Measurements from ENCODE around the gene MICAL3. TPM values are rescaled to one million over a fixed set of nuclear protein-coding genes. Genes with fewer than 3 reads are reported as not detected.

Gene MICAL3
- total and polyA plus RNA-seq, 2 of the 8 experiments (the other 6 are each of a cell fraction or from before 2014, with no cell fraction given): 8.3 to 41.8 TPM

DNA sequence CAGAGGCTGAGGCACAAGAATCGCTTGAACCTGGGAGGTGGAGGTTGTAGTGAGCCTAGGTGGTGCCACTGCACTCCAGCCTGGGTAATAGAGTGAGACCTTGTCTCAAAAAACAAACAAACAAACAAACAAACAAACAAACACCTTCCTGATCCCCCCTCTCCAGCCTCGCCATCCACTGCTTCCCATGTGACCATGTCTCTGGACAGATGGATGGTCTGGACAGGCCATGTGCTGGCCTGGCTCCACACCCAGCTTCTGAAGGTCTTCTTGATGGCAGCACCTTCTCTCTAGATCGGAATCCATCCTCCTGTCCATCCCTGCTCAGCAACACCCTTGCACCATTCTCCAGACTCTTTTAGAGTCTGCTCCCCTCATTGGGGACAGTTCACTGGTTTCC, 42.8 kb upstream of the MICAL3 start:
- Histone ChIP-seq H3K27ac (ENCODE audit: low read depth, low read length) (no peak overlapping the region), H3K23ac (ENCODE audit: insufficient read length) (no peak overlapping the region), H2AFZ (ENCODE audit: low read length) (no peak overlapping the region), H2BK15ac (ENCODE audit: low read length) (no peak overlapping the region), H2BK20ac (ENCODE audit: low read length) (no peak overlapping the region), H3K79me2 (ENCODE audit: control insufficient read depth in 1 of 2, insufficient read depth in 2 of 2, low read length in 2 of 2) (no peaks in the 10 kb centered on the region), H3K9me3 (ENCODE audit: insufficient read depth in 2 of 2, low read depth in 1 of 2, low read length in 1 of 2) (no peaks in the 10 kb centered on the region), H3K4me2 (ENCODE audit: insufficient read depth in 1 of 2, low read depth in 2 of 2, low read length in 2 of 2) (no peak overlapping the region), H3K18ac (ENCODE audit: extremely low read depth, low read length) (no peak overlapping the region), H3K4me3 (ENCODE audit: extremely low read depth in 1 of 4, insufficient read depth in 2 of 4, low read depth in 3 of 4, low read length in 4 of 4) (no peak overlapping the region), H3K56ac (replicated peaks; ENCODE audit: insufficient read length, low read depth, low read length) (no peak overlapping the region), H3K14ac (ENCODE audit: insufficient read length) (no peak overlapping the region), H3K27me3 (replicated peaks in 1 of 4; ENCODE audit: control insufficient read depth in 3 of 4, extremely low read depth in 1 of 4, insufficient read depth in 3 of 4, low read length in 3 of 4) (peaks cover 0 to 2% (median 0%) of the 10 kb centered on the region in 4 experiments; a peak in 2 of 7 replicates), H4K20me1 (replicated peaks in 1 of 2; ENCODE audit: control insufficient read depth in 1 of 2, insufficient read depth in 2 of 2, low read length in 2 of 2) (no peaks in the 10 kb centered on the region), H2BK12ac (ENCODE audit: low read depth, low read length) (no peak overlapping the region), H2AK5ac (ENCODE audit: low read depth, low read length) (no peak overlapping the region), H3K36me3 (ENCODE audit: control insufficient read depth in 2 of 4, insufficient read depth in 4 of 4, low read length in 3 of 4) (no peaks in the 10 kb centered on the region), H4K91ac (replicated peaks; ENCODE audit: insufficient read length, low read length) (no peak overlapping the region), H4K5ac (ENCODE audit: insufficient read length, low read depth, low read length) (no peak overlapping the region), H2BK120ac (replicated peaks; ENCODE audit: low read depth, low read length) (no peak overlapping the region), H3K4me1 (replicated peaks in 1 of 4; ENCODE audit: control insufficient read depth in 3 of 4, insufficient read depth in 4 of 4, low read length in 3 of 4) (no peaks in the 10 kb centered on the region), H3K23me2 (ENCODE audit: low read depth, low read length) (no peaks in the 10 kb centered on the region), H4K8ac (ENCODE audit: extremely low read depth, insufficient read depth, low read length) (no peak overlapping the region), H3K9ac (replicated peaks in 1 of 4; ENCODE audit: extremely low read depth in 1 of 4, low read depth in 3 of 4, low read length in 3 of 4) (no peak overlapping the region), H2BK5ac (ENCODE audit: low read depth, low read length) (no peak overlapping the region), H3K4ac (replicated peaks; ENCODE audit: insufficient read length, low read depth, low read length) (no peak overlapping the region), H3K79me1 (ENCODE audit: low read depth, low read length) (no peaks in the 10 kb centered on the region)
- ChIA-PET POLR2A (ENCODE audit: partially characterized antibody) (no interaction called here), CTCF (ENCODE audit: partially characterized antibody) (interaction anchor here (8.0 kb wide), 1 partner anchor 7 kb away, joined by 70 read pairs; the partner anchor contains the start of gene PEX26)
- WGBS, 2 experiments (ENCODE audit: extremely low coverage in 1 of 2, insufficient coverage in 1 of 2, insufficient read length in 1 of 2, insufficient replicate concordance in 2 of 2, low coverage in 1 of 2, low lambda C conversion rate in 2 of 2, missing lambda C conversion rate in 1 of 2): 85% methylated on average over 3 of the region's 3 CpGs; no CpG with 5 or more reads in 1 of the 2 experiments
- no peak for DNase-seq (ENCODE audit: low read depth in 1 of 2, low spot score in 2 of 2)
- FAIRE-seq: no peak
- no peak for TF ChIP-seq CTBP2 (IDR thresholded peaks at IDR 0.05; ENCODE audit: borderline replicate concordance, insufficient read depth, insufficient read length, low read length)
- TF ChIP-seq TAF7 (optimal IDR thresholded peaks at IDR 0.05; ENCODE audit: borderline replicate concordance, low read depth, low read length): no peak
- TF ChIP-seq SIRT6 (IDR thresholded peaks at IDR 0.05; ENCODE audit: low read length): no peak
- no peak for TF ChIP-seq ZNF274 (IDR thresholded peaks at IDR 0.05; ENCODE audit: borderline replicate concordance, extremely low read depth, low read length)
- TF ChIP-seq BCL11A (IDR thresholded peaks at IDR 0.05; ENCODE audit: low read depth in 2 of 2, low read length in 2 of 2): no peak
- TF ChIP-seq, protein P1, sequence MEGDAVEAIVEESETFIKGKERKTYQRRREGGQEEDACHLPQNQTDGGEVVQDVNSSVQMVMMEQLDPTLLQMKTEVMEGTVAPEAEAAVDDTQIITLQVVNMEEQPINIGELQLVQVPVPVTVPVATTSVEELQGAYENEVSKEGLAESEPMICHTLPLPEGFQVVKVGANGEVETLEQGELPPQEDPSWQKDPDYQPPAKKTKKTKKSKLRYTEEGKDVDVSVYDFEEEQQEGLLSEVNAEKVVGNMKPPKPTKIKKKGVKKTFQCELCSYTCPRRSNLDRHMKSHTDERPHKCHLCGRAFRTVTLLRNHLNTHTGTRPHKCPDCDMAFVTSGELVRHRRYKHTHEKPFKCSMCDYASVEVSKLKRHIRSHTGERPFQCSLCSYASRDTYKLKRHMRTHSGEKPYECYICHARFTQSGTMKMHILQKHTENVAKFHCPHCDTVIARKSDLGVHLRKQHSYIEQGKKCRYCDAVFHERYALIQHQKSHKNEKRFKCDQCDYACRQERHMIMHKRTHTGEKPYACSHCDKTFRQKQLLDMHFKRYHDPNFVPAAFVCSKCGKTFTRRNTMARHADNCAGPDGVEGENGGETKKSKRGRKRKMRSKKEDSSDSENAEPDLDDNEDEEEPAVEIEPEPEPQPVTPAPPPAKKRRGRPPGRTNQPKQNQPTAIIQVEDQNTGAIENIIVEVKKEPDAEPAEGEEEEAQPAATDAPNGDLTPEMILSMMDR (IDR thresholded peaks at IDR 0.05; ENCODE audit: control extremely low read depth in 1 of 3, insufficient read depth in 1 of 3, low read depth in 1 of 3, low read length in 3 of 3): no peak
- TF ChIP-seq RXRA (IDR thresholded peaks at IDR 0.05; ENCODE audit: insufficient read depth, low read depth, low read length): no peak
- no peak for TF ChIP-seq NANOG (IDR thresholded peaks at IDR 0.05; ENCODE audit: insufficient read depth, low read depth, low read length, poor library complexity, severe bottlenecking)
- TF ChIP-seq GTF2F1 (IDR thresholded peaks at IDR 0.05; ENCODE audit: borderline replicate concordance, low read depth, low read length): no peak
- TF ChIP-seq MAX (IDR thresholded peaks at IDR 0.05): no peak
- TF ChIP-seq FOSL1 (IDR thresholded peaks at IDR 0.05; ENCODE audit: insufficient read depth, low read depth, low read length): no peak
